ENCODE measurements around the gene MRPS14.

MRPS14 gene

GRCh38 chr1:174995916-174996315 lies 27.3 kb downstream of the MRPS14 start:
- H3K27ac ChIP-seq (ENCODE audit: low read length, poor library complexity, severe bottlenecking): no peak overlapping the region
- peak; percentile 26 for DNase-seq
- H3K23ac ChIP-seq (ENCODE audit: low read length in 2 of 2): no peak overlapping the region
- H2AK5ac ChIP-seq (ENCODE audit: low read length, severe bottlenecking): no peak overlapping the region
- H2BK15ac ChIP-seq (ENCODE audit: low read depth, poor library complexity, severe bottlenecking): no peak overlapping the region
- no peak overlapping the region for H4K8ac ChIP-seq (ENCODE audit: low read length)
- 100% methylated on average over 1 of the region's 1 CpG for WGBS
- no peak overlapping the region for H2BK12ac ChIP-seq (ENCODE audit: low read length in 2 of 2)
- H4K91ac ChIP-seq (ENCODE audit: low read length): no peak overlapping the region
- peaks cover 5% of the 10 kb centered on the region for H3K4me1 ChIP-seq (ENCODE audit: control insufficient read depth, insufficient read depth, low read depth, low read length)
- H3K9me3 ChIP-seq (ENCODE audit: control insufficient read depth, low read length): no peaks in the 10 kb centered on the region
- H3K4me2 ChIP-seq (ENCODE audit: low read length, poor library complexity, severe bottlenecking): no peak overlapping the region
- H3K4me3 ChIP-seq (ENCODE audit: insufficient read depth in 1 of 2, low read depth in 1 of 2, low read length in 2 of 2): no peak overlapping the region
- H3K9ac ChIP-seq (ENCODE audit: low read length): no peak overlapping the region
- no peaks in the 10 kb centered on the region for H3K27me3 ChIP-seq (ENCODE audit: control insufficient read depth in 1 of 2, insufficient read depth in 1 of 2, low read length in 2 of 2)
- H3K4ac ChIP-seq (ENCODE audit: low read depth in 1 of 2, low read length in 2 of 2): no peak overlapping the region
- no peak overlapping the region for H2AFZ ChIP-seq (ENCODE audit: low read depth, low read length)
- H3K18ac ChIP-seq (ENCODE audit: low read depth in 1 of 2, low read length in 2 of 2): no peak overlapping the region
- H2BK120ac ChIP-seq (ENCODE audit: low read depth, low read length): no peak overlapping the region
- H3K14ac ChIP-seq (ENCODE audit: low read length in 2 of 2): no peak overlapping the region
- no peaks in the 10 kb centered on the region for H3K79me1 ChIP-seq (replicated peaks; ENCODE audit: low read length, poor library complexity, severe bottlenecking)
- H3K36me3 ChIP-seq (ENCODE audit: control insufficient read depth in 1 of 2, insufficient read depth in 2 of 2, low read depth in 1 of 2, low read length in 2 of 2): peaks cover 0 to 3% of the 10 kb centered on the region in 2 experiments
- no peak overlapping the region for H2BK5ac ChIP-seq (ENCODE audit: low read depth, low read length, poor library complexity, severe bottlenecking)

GRCh38 chr1:174995121-174995520 lies 28.1 kb downstream of the MRPS14 start:
- Histone ChIP-seq H3K79me1 (replicated peaks; ENCODE audit: low read length, poor library complexity, severe bottlenecking) (no peaks in the 10 kb centered on the region), H2AFZ (ENCODE audit: low read depth, low read length) (no peak overlapping the region), H2BK12ac (ENCODE audit: low read length in 2 of 2) (no peak overlapping the region), H2AK5ac (ENCODE audit: low read length, severe bottlenecking) (no peak overlapping the region), H2BK15ac (ENCODE audit: low read depth, poor library complexity, severe bottlenecking) (no peak overlapping the region), H3K4me1 (ENCODE audit: control insufficient read depth, insufficient read depth, low read depth, low read length) (peaks cover 5% of the 10 kb centered on the region), H3K23ac (ENCODE audit: low read length in 2 of 2) (no peak overlapping the region), H2BK120ac (ENCODE audit: low read depth, low read length) (no peak overlapping the region), H3K36me3 (ENCODE audit: control insufficient read depth in 1 of 2, insufficient read depth in 2 of 2, low read depth in 1 of 2, low read length in 2 of 2) (peaks cover 0 to 3% of the 10 kb centered on the region in 2 experiments), H3K27ac (ENCODE audit: low read length, poor library complexity, severe bottlenecking) (no peak overlapping the region), H3K9me3 (ENCODE audit: control insufficient read depth, low read length) (no peaks in the 10 kb centered on the region), H4K8ac (ENCODE audit: low read length) (no peak overlapping the region), H4K91ac (ENCODE audit: low read length) (no peak overlapping the region), H3K9ac (ENCODE audit: low read length) (no peak overlapping the region), H3K14ac (ENCODE audit: low read length in 2 of 2) (no peak overlapping the region), H3K27me3 (ENCODE audit: control insufficient read depth in 1 of 2, insufficient read depth in 1 of 2, low read length in 2 of 2) (no peaks in the 10 kb centered on the region), H3K18ac (ENCODE audit: low read depth in 1 of 2, low read length in 2 of 2) (no peak overlapping the region), H3K4me3 (ENCODE audit: insufficient read depth in 1 of 2, low read depth in 1 of 2, low read length in 2 of 2) (no peak overlapping the region), H3K4ac (ENCODE audit: low read depth in 1 of 2, low read length in 2 of 2) (no peak overlapping the region), H2BK5ac (ENCODE audit: low read depth, low read length, poor library complexity, severe bottlenecking) (no peak overlapping the region), H3K4me2 (ENCODE audit: low read length, poor library complexity, severe bottlenecking) (no peak overlapping the region)
- no peak for DNase-seq
- WGBS: 38% methylated on average over 2 of the region's 3 CpGs

DNA sequence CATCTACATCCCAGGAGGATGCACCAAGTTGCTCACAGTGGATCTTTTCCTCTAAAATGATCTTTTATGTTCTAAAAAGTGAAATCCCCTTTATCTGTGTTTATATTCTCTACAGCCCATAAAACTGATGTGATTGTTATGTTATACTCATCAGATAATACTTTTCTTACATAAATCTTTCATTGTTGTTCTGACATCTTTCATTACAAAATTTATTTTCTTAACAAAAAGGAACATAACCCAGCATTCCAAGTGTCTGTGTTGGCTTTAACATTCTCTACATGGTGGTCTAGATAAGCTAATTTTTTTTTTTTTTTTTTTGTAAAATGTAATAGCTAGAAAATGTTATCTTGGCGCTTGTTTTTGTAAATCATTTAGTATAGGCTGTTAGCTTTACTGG lies 31.8 kb downstream of the MRPS14 start:
- Histone ChIP-seq H2BK12ac (ENCODE audit: low read length in 2 of 2) (no peak overlapping the region), H3K4me1 (ENCODE audit: control insufficient read depth, insufficient read depth, low read depth, low read length) (peaks cover 3% of the 10 kb centered on the region), H2AFZ (ENCODE audit: low read depth, low read length) (no peak overlapping the region), H3K79me1 (replicated peaks; ENCODE audit: low read length, poor library complexity, severe bottlenecking) (no peaks in the 10 kb centered on the region), H2BK5ac (ENCODE audit: low read depth, low read length, poor library complexity, severe bottlenecking) (no peak overlapping the region), H4K91ac (ENCODE audit: low read length) (no peak overlapping the region), H3K9ac (ENCODE audit: low read length) (peak overlapping the region; percentile 95), H3K18ac (ENCODE audit: low read depth in 1 of 2, low read length in 2 of 2) (no peak overlapping the region), H3K36me3 (ENCODE audit: control insufficient read depth in 1 of 2, insufficient read depth in 2 of 2, low read depth in 1 of 2, low read length in 2 of 2) (peaks cover 0 to 3% of the 10 kb centered on the region in 2 experiments), H3K27me3 (ENCODE audit: control insufficient read depth in 1 of 2, insufficient read depth in 1 of 2, low read length in 2 of 2) (no peaks in the 10 kb centered on the region), H2BK15ac (ENCODE audit: low read depth, poor library complexity, severe bottlenecking) (no peak overlapping the region), H3K14ac (ENCODE audit: low read length in 2 of 2) (no peak overlapping the region), H2AK5ac (ENCODE audit: low read length, severe bottlenecking) (no peak overlapping the region), H3K4me3 (ENCODE audit: insufficient read depth in 1 of 2, low read depth in 1 of 2, low read length in 2 of 2) (no peak overlapping the region), H3K9me3 (ENCODE audit: control insufficient read depth, low read length) (no peaks in the 10 kb centered on the region), H3K4ac (ENCODE audit: low read depth in 1 of 2, low read length in 2 of 2) (no peak overlapping the region), H3K23ac (ENCODE audit: low read length in 2 of 2) (no peak overlapping the region), H4K8ac (ENCODE audit: low read length) (no peak overlapping the region), H2BK120ac (ENCODE audit: low read depth, low read length) (no peak overlapping the region), H3K27ac (ENCODE audit: low read length, poor library complexity, severe bottlenecking) (no peak overlapping the region), H3K4me2 (ENCODE audit: low read length, poor library complexity, severe bottlenecking) (no peak overlapping the region)
- no peak for DNase-seq
- WGBS: 100% methylated on average over 1 of the region's 1 CpG

DNA sequence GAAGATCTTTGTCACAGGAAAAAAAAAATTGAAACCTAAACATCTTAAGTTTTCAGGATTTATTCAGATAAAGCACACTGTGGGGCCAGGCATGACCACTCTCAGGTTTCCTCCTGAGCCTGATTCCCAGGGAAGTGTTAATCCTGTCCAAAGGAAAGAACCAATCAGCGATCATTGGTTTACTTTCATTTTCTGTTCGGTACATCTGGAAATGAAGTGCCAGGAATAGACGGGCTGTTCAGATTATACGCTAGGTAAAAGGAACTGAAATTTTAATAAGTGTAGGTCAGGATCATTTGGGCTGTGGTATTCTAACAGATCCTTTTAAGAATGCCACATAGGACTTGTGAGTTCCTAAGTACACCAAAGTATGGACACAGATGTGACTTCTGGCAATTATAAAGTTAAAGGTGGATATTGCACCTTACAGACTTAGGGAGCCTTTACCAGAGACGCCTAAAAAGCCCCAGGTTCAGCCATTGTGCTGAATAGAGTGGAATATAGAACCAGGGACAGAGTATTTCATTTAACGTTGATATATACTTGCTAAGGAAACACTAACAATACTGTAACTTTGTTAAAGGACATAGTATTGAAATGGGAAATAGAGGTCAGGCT lies 32.7 kb downstream of the MRPS14 start:
- Histone ChIP-seq H3K23ac (ENCODE audit: low read length in 2 of 2) (no peak overlapping the region), H3K9me3 (ENCODE audit: control insufficient read depth, low read length) (no peaks in the 10 kb centered on the region), H3K79me1 (replicated peaks; ENCODE audit: low read length, poor library complexity, severe bottlenecking) (no peaks in the 10 kb centered on the region), H3K4ac (ENCODE audit: low read depth in 1 of 2, low read length in 2 of 2) (no peak overlapping the region), H2AK5ac (ENCODE audit: low read length, severe bottlenecking) (no peak overlapping the region), H2BK12ac (ENCODE audit: low read length in 2 of 2) (no peak overlapping the region), H2BK15ac (ENCODE audit: low read depth, poor library complexity, severe bottlenecking) (no peak overlapping the region), H2BK5ac (ENCODE audit: low read depth, low read length, poor library complexity, severe bottlenecking) (no peak overlapping the region), H3K36me3 (ENCODE audit: control insufficient read depth in 1 of 2, insufficient read depth in 2 of 2, low read depth in 1 of 2, low read length in 2 of 2) (peaks cover 0 to 5% of the 10 kb centered on the region in 2 experiments), H3K4me2 (ENCODE audit: low read length, poor library complexity, severe bottlenecking) (no peak overlapping the region), H3K18ac (ENCODE audit: low read depth in 1 of 2, low read length in 2 of 2) (no peak overlapping the region), H3K9ac (ENCODE audit: low read length) (peak overlapping the region; percentile 95), H4K91ac (ENCODE audit: low read length) (no peak overlapping the region), H2AFZ (ENCODE audit: low read depth, low read length) (no peak overlapping the region), H3K27ac (ENCODE audit: low read length, poor library complexity, severe bottlenecking) (no peak overlapping the region), H4K8ac (ENCODE audit: low read length) (no peak overlapping the region), H3K14ac (ENCODE audit: low read length in 2 of 2) (no peak overlapping the region), H3K4me3 (ENCODE audit: insufficient read depth in 1 of 2, low read depth in 1 of 2, low read length in 2 of 2) (peak overlapping the region in 1 of 2 experiments; percentile 89), H2BK120ac (ENCODE audit: low read depth, low read length) (no peak overlapping the region), H3K4me1 (ENCODE audit: control insufficient read depth, insufficient read depth, low read depth, low read length) (no peaks in the 10 kb centered on the region), H3K27me3 (ENCODE audit: control insufficient read depth in 1 of 2, insufficient read depth in 1 of 2, low read length in 2 of 2) (no peaks in the 10 kb centered on the region)
- peak; percentile 51 for DNase-seq
- WGBS: 91% methylated on average over 4 of the region's 6 CpGs

Measured in mesenchymal stem cell (in vitro differentiated cells and primary cell).